Breast epithelium (tissue), 4 donors: ENCODE results near the gene KRT86. TPM values are rescaled to one million over a fixed set of nuclear protein-coding genes. Genes with fewer than 3 reads are reported as not detected.
A peak's percentile ranks its signal among the peaks of the same experiment; 100 is the strongest.
"Not testable (repeated sequence)": the region's sequence is repeated elsewhere in the genome, so short reads cannot be mapped to it uniquely, and the experiment has no call there.

Experiments used
- DNase-seq, 2 donors: peaks; one replicate each; pipeline ENCODE4 v3.0.0-alpha.2; 2019; ENCODE audit warnings: low spot score in 2 of 2
- H3K27ac ChIP-seq, 2 donors: fragments of 200-600 bp; sonication (generic) in 1 of 2; one replicate each; pipeline ENCODE4 v1.5.1; 2016 to 2019; ENCODE audit warnings: mild to moderate bottlenecking in 1 of 2
- H3K27me3 ChIP-seq, 2 donors: fragments of 200-600 bp; sonication (generic) in 1 of 2; one replicate each; pipeline versions ENCODE4 v1.5.1 to v1.6.0; 2017 to 2019; ENCODE audit warnings: control low read depth in 1 of 2, mild to moderate bottlenecking in 1 of 2
- H3K36me3 ChIP-seq: fragments of 200-600 bp; one replicate; pipeline ENCODE4 v1.5.1; 2019
- H3K4me1 ChIP-seq, 2 donors: fragments of 200-600 bp; sonication (generic); one replicate each; pipeline ENCODE4 v1.5.1; 2016 to 2019; ENCODE audit warnings: control low read depth in 1 of 2
- H3K4me3 ChIP-seq, 3 donors: fragments of 200-600 bp; sonication (generic); 1 replicate in 2 of 3; 2 replicates in 1 of 3; pipeline ENCODE4 v1.5.1; 2016 to 2019; ENCODE audit warnings: mild to moderate bottlenecking in 3 of 3, moderate library complexity in 2 of 3
- H3K9me3 ChIP-seq, 2 donors: fragments of 200-600 bp; sonication (generic) in 1 of 2; one replicate each; pipeline ENCODE4 v1.5.1; 2016 to 2019; ENCODE audit warnings: control low read depth in 1 of 2
- POLR2A ChIP-seq: fragments of 450-650 bp; IDR thresholded peaks from one replicate; pipeline ENCODE4 v1.6.1; 2016; ENCODE audit warnings: antibody characterized with exemption, mild to moderate bottlenecking, moderate library complexity
- POLR2AphosphoS5 ChIP-seq, 3 donors: sonication (generic); formaldehyde crosslinking; IDR thresholded peaks; one replicate each; pipeline ENCODE4 v1.6.1; 2017; ENCODE audit warnings: antibody characterized with exemption in 3 of 3
- intact Hi-C: fragments of 100-400 bp; cut with DNase I; formaldehyde crosslinking; loops from one replicate; pipeline ENCODE4 v1.15.1; 2023; ENCODE audit warnings: low total_unique reads
- total RNA-seq, 3 donors: library from RNA; depleted of rRNA; stranded (reverse); fragments of >200 nt; gene quantifications; one replicate each; pipeline ENCODE4 v1.1.0, GENCODE V29; 2016
- TF ChIP-seq, protein P1 (sequence below), 3 donors: fragments of 450-650 bp; IDR thresholded peaks; one replicate each; pipeline ENCODE4 v1.5.1; 2016 to 2017; ENCODE audit warnings: antibody characterized with exemption in 3 of 3, mild to moderate bottlenecking in 3 of 3, moderate library complexity in 3 of 3

KRT86 gene
- total RNA-seq, 3 donors from 2014 or later: 0.66 to 2.2 TPM; not detected in 1

DNA sequence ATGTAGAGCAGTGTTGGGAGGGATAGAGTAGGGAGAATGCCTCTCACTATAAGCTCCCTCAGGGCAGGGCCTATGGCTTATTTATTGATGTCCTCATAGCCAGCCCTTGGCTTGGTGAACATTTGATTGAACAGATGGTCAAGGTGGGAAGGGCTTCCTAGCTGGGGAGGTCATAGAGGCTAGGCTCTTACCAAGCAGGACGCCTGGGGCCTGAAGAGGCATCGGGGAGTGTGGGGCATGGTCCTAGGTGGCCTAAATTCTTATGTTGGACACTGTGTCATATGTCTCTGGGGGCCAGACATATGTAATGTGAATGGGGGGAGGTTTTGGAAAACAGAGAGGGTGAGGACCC is 17.9 kb upstream of the KRT86 start:
- no peak overlapping the region for H3K4me3 ChIP-seq
- intact Hi-C loops: no loop called here
- no peak overlapping the region for H3K27ac ChIP-seq
- no peaks in the 10 kb centered on the region for H3K36me3 ChIP-seq
- TF ChIP-seq POLR2AphosphoS5 (IDR thresholded peaks at IDR 0.05): no peak
- TF ChIP-seq, protein P1, sequence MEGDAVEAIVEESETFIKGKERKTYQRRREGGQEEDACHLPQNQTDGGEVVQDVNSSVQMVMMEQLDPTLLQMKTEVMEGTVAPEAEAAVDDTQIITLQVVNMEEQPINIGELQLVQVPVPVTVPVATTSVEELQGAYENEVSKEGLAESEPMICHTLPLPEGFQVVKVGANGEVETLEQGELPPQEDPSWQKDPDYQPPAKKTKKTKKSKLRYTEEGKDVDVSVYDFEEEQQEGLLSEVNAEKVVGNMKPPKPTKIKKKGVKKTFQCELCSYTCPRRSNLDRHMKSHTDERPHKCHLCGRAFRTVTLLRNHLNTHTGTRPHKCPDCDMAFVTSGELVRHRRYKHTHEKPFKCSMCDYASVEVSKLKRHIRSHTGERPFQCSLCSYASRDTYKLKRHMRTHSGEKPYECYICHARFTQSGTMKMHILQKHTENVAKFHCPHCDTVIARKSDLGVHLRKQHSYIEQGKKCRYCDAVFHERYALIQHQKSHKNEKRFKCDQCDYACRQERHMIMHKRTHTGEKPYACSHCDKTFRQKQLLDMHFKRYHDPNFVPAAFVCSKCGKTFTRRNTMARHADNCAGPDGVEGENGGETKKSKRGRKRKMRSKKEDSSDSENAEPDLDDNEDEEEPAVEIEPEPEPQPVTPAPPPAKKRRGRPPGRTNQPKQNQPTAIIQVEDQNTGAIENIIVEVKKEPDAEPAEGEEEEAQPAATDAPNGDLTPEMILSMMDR (IDR thresholded peaks at IDR 0.05): no peak
- no peak for TF ChIP-seq POLR2A
- DNase-seq: peak in 1 of 2 donors; percentile 3
- peaks cover 0 to 5% of the 10 kb centered on the region in 2 donors for H3K4me1 ChIP-seq
- peaks cover 0 to 11% of the 10 kb centered on the region in 2 donors for H3K27me3 ChIP-seq
- H3K9me3 ChIP-seq: no peaks in the 10 kb centered on the region

DNA sequence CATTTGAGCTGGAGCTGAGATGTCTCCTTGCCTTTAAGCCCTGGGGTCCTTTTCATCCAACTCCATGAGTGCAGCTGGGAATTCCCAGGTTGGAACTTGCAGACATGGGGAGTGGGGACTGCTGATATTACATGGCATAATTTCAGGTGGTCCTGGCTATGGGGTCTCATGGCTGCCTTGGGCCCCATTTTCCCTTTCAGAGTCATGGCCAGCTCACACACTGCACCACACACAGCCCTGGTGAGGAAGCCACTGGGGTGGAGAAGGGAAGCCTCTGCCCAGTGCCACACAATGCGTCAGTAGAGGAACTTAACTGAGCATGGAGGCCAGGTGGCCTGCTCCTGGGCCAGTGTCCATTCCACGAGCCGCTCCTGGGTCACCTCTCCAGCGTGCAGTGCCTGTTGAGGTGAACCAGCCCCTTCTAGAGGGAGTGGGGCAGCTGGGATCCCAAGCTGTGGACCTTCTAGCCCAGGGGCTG is 17.3 kb upstream of the KRT86 start:
- Histone ChIP-seq H3K27me3 (peaks cover 0 to 11% of the 10 kb centered on the region in 2 donors), H3K27ac (peak overlapping the region in 1 of 2 donors; percentile 25), H3K4me1 (peaks cover 0 to 5% of the 10 kb centered on the region in 2 donors), H3K36me3 (no peaks in the 10 kb centered on the region), H3K9me3 (no peaks in the 10 kb centered on the region), H3K4me3 (no peak overlapping the region)
- TF ChIP-seq, protein P1 (IDR thresholded peaks at IDR 0.05): no peak
- TF ChIP-seq POLR2A: no peak
- no peak for TF ChIP-seq POLR2AphosphoS5 (IDR thresholded peaks at IDR 0.05)
- intact Hi-C loops: no loop called here
- peak in 1 of 2 donors; percentile 47 for DNase-seq

- DNase-seq, H3K9me3 ChIP-seq, H3K27ac ChIP-seq, H3K4me3 ChIP-seq, H3K36me3 ChIP-seq, intact Hi-C loops, H3K4me1 ChIP-seq: not testable (repeated sequence)
- H3K27me3 ChIP-seq: peaks cover 0 to 11% of the 10 kb centered on the region in 2 donors
These were observed 16.5 kb upstream of the KRT86 start for GRCh38 chr12:52257922-52258321.

DNA sequence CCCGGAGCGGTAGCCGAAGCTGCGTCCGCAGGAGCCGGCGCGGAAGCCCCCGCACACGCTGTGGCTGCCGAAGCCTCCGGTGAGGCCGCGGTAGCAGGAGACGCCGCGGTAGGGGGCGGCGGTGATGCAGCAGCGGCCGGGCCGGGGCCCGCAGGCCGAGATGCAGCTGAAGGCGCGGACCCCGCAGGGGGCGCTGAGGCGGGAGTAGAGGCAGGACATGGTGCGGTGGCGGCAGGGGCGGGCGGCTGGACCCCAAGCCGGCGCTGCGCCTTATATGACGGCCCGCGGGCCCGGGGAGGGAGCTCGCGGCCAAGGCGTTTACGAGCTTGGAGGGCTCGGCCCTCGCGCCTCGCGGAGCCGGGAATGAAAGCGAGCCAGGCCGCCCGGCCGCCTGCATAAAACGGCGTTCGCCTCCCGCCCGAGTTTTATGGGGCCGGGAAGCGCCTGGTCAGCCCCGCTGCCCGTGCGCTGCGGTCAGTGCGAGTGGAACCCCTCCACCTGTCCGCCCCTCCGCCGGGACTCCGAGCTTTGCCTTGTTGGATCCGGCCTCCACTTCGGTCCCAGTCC is 16.0 kb upstream of the KRT86 start:
- H3K36me3 ChIP-seq: no peaks in the 10 kb centered on the region
- H3K9me3 ChIP-seq: no peaks in the 10 kb centered on the region
- peak overlapping the region; percentile 4 to 54 (median 7) for H3K4me3 ChIP-seq
- DNase-seq: peak in 1 of 2 donors; percentile 51
- H3K27ac ChIP-seq: peak overlapping the region in 1 of 2 donors; percentile 75
- TF ChIP-seq POLR2AphosphoS5 (IDR thresholded peaks at IDR 0.05) (no peak), POLR2A (no peak)
- TF ChIP-seq, protein P1 (IDR thresholded peaks at IDR 0.05): no peak
- peaks cover 0 to 5% of the 10 kb centered on the region in 2 donors for H3K4me1 ChIP-seq
- intact Hi-C loops: no loop called here
- peaks cover 0 to 11% of the 10 kb centered on the region in 2 donors for H3K27me3 ChIP-seq

- Histone ChIP-seq H3K4me1 (peaks cover 0 to 5% of the 10 kb centered on the region in 2 donors), H3K4me3 (no peak overlapping the region), H3K9me3 (no peaks in the 10 kb centered on the region), H3K36me3 (no peaks in the 10 kb centered on the region), H3K27me3 (peaks cover 0 to 11% of the 10 kb centered on the region in 2 donors), H3K27ac (peak overlapping the region; percentile 45 to 75)
- DNase-seq: no peak
- no peak for TF ChIP-seq POLR2A
- TF ChIP-seq POLR2AphosphoS5 (IDR thresholded peaks at IDR 0.05): no peak
- TF ChIP-seq, protein P1 (IDR thresholded peaks at IDR 0.05): no peak
- intact Hi-C loops: no loop called here
These were observed 14.7 kb upstream of the KRT86 start for GRCh38 chr12:52259657-52260243.
